ENCODE data around the gene NPY4R2. TPM values are rescaled to one million over a fixed set of nuclear protein-coding genes. Genes with fewer than 3 reads are reported as not detected.
"Not testable (repeated sequence)": the region's sequence is repeated elsewhere in the genome, so short reads cannot be mapped to it uniquely, and the experiment has no call there.

Gene NPY4R2
- total and polyA plus RNA-seq, 2 donors (not counting 3 experiments of a cell fraction or from before 2014, with no cell fraction given) = not detected

DNA sequence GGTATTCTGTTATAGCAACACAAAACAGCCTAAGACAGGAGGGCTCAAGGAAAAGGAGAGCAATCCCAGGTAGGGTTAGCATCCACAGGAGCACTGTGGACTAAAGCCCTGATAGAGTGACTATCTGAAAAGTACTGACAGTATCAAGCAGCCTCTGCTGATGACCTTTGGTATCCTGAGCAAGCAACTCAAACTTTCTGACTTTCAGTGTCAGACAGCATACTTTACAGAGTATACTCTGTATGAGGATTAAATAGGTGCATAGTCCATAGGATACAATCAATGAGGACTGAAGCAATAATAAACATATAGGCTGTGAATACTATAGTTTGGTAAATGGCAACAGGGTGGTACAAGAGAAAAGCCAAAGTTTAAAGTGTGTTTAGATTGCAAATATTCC lies 27.7 kb upstream of the NPY4R2 start:
- CTCF ChIA-PET; H4K20me1 ChIP-seq (replicated peaks; ENCODE audit: control insufficient read depth, extremely low read depth, insufficient read depth, low read length); H3K4me3 ChIP-seq (replicated peaks in 1 of 3; ENCODE audit: insufficient read depth in 1 of 3, low read depth in 1 of 3, low read length in 3 of 3); H3K27ac ChIP-seq (ENCODE audit: insufficient read depth, low read depth, low read length); dilution Hi-C loops (cut with MboI; ENCODE audit: extremely low pct_ligation_motif_present, low sequenced_read_pairs); H3K4me2 ChIP-seq (ENCODE audit: insufficient read depth, low read length); H3K9ac ChIP-seq (replicated peaks; ENCODE audit: extremely low read depth, insufficient read depth, low read length); POLR2A ChIA-PET; H3K36me3 ChIP-seq (ENCODE audit: control insufficient read depth in 2 of 2, extremely low read depth in 1 of 2, insufficient read depth in 2 of 2, low read length in 2 of 2); intact Hi-C loops (cut with micrococcal nuclease); FAIRE-seq; H3K9me1 ChIP-seq (replicated peaks; ENCODE audit: control insufficient read depth, extremely low read depth, insufficient read depth, low read length); H2AFZ ChIP-seq (ENCODE audit: low read depth, low read length); H3K4me1 ChIP-seq (ENCODE audit: control insufficient read depth, extremely low read depth, insufficient read depth, low read length); H3K9me3 ChIP-seq (replicated peaks; ENCODE audit: control insufficient read depth, insufficient read depth, low read length); BruUV-seq (replicated peaks); DNase-seq (ENCODE audit: low read depth, low spot score); H3K27me3 ChIP-seq (ENCODE audit: control insufficient read depth in 2 of 2, insufficient read depth in 2 of 2, low read length in 2 of 2); H3K79me2 ChIP-seq (ENCODE audit: control insufficient read depth, insufficient read depth, low read length): not testable (repeated sequence)

DNA sequence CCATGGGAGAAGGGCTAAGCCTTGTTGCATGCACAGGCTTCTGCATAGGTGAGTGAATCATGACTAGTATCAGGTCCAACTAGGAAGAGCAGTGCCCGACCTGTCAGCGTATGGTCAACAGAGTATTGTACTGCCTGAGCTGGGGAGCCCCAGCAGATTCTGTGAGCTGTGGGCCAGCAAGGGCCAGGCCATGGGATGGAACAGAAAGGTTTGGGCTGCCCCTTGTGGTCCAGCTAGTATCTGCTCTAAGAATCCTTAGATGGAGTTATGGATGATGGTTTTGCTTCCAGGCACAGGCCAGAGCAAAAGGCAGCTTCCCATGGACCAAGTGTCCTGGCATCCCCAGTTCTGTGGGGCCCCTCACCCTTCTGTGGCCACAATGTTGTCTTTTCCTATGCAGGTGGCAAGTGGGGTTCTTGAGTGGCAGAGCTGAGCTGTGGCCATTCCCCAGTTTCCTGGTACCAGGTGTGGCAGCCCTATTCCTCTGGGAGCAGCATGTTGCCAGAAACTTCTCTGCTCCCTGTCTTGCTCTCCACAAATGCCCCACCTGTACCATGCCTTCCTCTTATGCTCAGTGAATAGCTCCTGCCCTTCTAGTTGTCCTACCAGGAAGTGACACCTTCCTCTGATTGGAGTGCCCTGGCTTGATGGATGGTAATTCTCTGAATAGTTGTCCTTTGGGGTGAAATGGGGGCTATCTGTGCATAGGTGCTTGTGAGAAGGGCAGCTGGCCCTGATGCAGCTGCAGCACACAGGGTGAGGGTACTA lies 25.8 kb upstream of the NPY4R2 start:
- H3K4me3 ChIP-seq (replicated peaks in 1 of 3; ENCODE audit: insufficient read depth in 1 of 3, low read depth in 1 of 3, low read length in 3 of 3); H4K20me1 ChIP-seq (replicated peaks; ENCODE audit: control insufficient read depth, extremely low read depth, insufficient read depth, low read length); intact Hi-C loops (cut with micrococcal nuclease); H3K9me3 ChIP-seq (replicated peaks; ENCODE audit: control insufficient read depth, insufficient read depth, low read length); H3K79me2 ChIP-seq (ENCODE audit: control insufficient read depth, insufficient read depth, low read length); H3K9me1 ChIP-seq (replicated peaks; ENCODE audit: control insufficient read depth, extremely low read depth, insufficient read depth, low read length); H3K9ac ChIP-seq (replicated peaks; ENCODE audit: extremely low read depth, insufficient read depth, low read length); CTCF ChIA-PET; H3K27ac ChIP-seq (ENCODE audit: insufficient read depth, low read depth, low read length); dilution Hi-C loops (cut with MboI; ENCODE audit: extremely low pct_ligation_motif_present, low sequenced_read_pairs); BruUV-seq (replicated peaks); H3K4me2 ChIP-seq (ENCODE audit: insufficient read depth, low read length); DNase-seq (ENCODE audit: low read depth, low spot score); POLR2A ChIA-PET; FAIRE-seq; H2AFZ ChIP-seq (ENCODE audit: low read depth, low read length); H3K4me1 ChIP-seq (ENCODE audit: control insufficient read depth, extremely low read depth, insufficient read depth, low read length); H3K36me3 ChIP-seq (ENCODE audit: control insufficient read depth in 2 of 2, extremely low read depth in 1 of 2, insufficient read depth in 2 of 2, low read length in 2 of 2); H3K27me3 ChIP-seq (ENCODE audit: control insufficient read depth in 2 of 2, insufficient read depth in 2 of 2, low read length in 2 of 2): not testable (repeated sequence)

DNA sequence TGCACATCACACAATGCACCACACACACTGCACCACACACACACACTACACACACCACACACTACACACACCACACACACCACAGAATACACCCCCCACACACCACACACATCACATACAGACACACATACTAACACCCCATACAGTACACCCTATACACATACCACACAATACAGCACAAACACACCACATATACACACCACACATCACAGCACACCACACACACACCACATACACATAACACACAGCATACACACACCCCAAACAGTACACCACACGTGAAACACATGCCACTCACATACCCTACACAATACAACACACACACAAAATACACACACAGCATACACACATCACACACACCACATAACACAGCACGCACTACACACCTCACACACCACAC lies 23.9 kb upstream of the NPY4R2 start:
- intact Hi-C loops (cut with micrococcal nuclease); POLR2A ChIA-PET; H4K20me1 ChIP-seq (replicated peaks; ENCODE audit: control insufficient read depth, extremely low read depth, insufficient read depth, low read length); H3K36me3 ChIP-seq (ENCODE audit: control insufficient read depth in 2 of 2, extremely low read depth in 1 of 2, insufficient read depth in 2 of 2, low read length in 2 of 2); dilution Hi-C loops (cut with MboI; ENCODE audit: extremely low pct_ligation_motif_present, low sequenced_read_pairs); CTCF ChIA-PET; H3K9me1 ChIP-seq (replicated peaks; ENCODE audit: control insufficient read depth, extremely low read depth, insufficient read depth, low read length); H3K4me3 ChIP-seq (replicated peaks in 1 of 3; ENCODE audit: insufficient read depth in 1 of 3, low read depth in 1 of 3, low read length in 3 of 3); H2AFZ ChIP-seq (ENCODE audit: low read depth, low read length); H3K27me3 ChIP-seq (ENCODE audit: control insufficient read depth in 2 of 2, insufficient read depth in 2 of 2, low read length in 2 of 2); H3K79me2 ChIP-seq (ENCODE audit: control insufficient read depth, insufficient read depth, low read length); DNase-seq (ENCODE audit: low read depth, low spot score); H3K4me2 ChIP-seq (ENCODE audit: insufficient read depth, low read length); BruUV-seq (replicated peaks); H3K9me3 ChIP-seq (replicated peaks; ENCODE audit: control insufficient read depth, insufficient read depth, low read length); H3K27ac ChIP-seq (ENCODE audit: insufficient read depth, low read depth, low read length); H3K9ac ChIP-seq (replicated peaks; ENCODE audit: extremely low read depth, insufficient read depth, low read length); H3K4me1 ChIP-seq (ENCODE audit: control insufficient read depth, extremely low read depth, insufficient read depth, low read length); FAIRE-seq: not testable (repeated sequence)

GRCh38 chr10:47897813-47898212 lies 20.6 kb upstream of the NPY4R2 start:
- CTCF ChIA-PET; dilution Hi-C loops (cut with MboI; ENCODE audit: extremely low pct_ligation_motif_present, low sequenced_read_pairs); H2AFZ ChIP-seq (ENCODE audit: low read depth, low read length); POLR2A ChIA-PET; H4K20me1 ChIP-seq (replicated peaks; ENCODE audit: control insufficient read depth, extremely low read depth, insufficient read depth, low read length); H3K9me3 ChIP-seq (replicated peaks; ENCODE audit: control insufficient read depth, insufficient read depth, low read length); H3K4me2 ChIP-seq (ENCODE audit: insufficient read depth, low read length); H3K9me1 ChIP-seq (replicated peaks; ENCODE audit: control insufficient read depth, extremely low read depth, insufficient read depth, low read length); H3K27me3 ChIP-seq (ENCODE audit: control insufficient read depth in 2 of 2, insufficient read depth in 2 of 2, low read length in 2 of 2); H3K36me3 ChIP-seq (ENCODE audit: control insufficient read depth in 2 of 2, extremely low read depth in 1 of 2, insufficient read depth in 2 of 2, low read length in 2 of 2); DNase-seq (ENCODE audit: low read depth, low spot score); H3K79me2 ChIP-seq (ENCODE audit: control insufficient read depth, insufficient read depth, low read length); H3K4me1 ChIP-seq (ENCODE audit: control insufficient read depth, extremely low read depth, insufficient read depth, low read length); intact Hi-C loops (cut with micrococcal nuclease); FAIRE-seq; BruUV-seq (replicated peaks); H3K9ac ChIP-seq (replicated peaks; ENCODE audit: extremely low read depth, insufficient read depth, low read length); H3K4me3 ChIP-seq (replicated peaks in 1 of 3; ENCODE audit: insufficient read depth in 1 of 3, low read depth in 1 of 3, low read length in 3 of 3); H3K27ac ChIP-seq (ENCODE audit: insufficient read depth, low read depth, low read length): not testable (repeated sequence)

All from endothelial cell of umbilical vein (primary cell).